ENCODE measurements around the gene TMPRSS6.

Gene TMPRSS6

GRCh38 chr22:37090920-37091695 is 18.4 kb downstream of the TMPRSS6 start:
- FAIRE-seq (no peak), DNase-seq (ENCODE audit: insufficient read length, low spot score) (no peak)
- TF ChIP-seq, protein P1, sequence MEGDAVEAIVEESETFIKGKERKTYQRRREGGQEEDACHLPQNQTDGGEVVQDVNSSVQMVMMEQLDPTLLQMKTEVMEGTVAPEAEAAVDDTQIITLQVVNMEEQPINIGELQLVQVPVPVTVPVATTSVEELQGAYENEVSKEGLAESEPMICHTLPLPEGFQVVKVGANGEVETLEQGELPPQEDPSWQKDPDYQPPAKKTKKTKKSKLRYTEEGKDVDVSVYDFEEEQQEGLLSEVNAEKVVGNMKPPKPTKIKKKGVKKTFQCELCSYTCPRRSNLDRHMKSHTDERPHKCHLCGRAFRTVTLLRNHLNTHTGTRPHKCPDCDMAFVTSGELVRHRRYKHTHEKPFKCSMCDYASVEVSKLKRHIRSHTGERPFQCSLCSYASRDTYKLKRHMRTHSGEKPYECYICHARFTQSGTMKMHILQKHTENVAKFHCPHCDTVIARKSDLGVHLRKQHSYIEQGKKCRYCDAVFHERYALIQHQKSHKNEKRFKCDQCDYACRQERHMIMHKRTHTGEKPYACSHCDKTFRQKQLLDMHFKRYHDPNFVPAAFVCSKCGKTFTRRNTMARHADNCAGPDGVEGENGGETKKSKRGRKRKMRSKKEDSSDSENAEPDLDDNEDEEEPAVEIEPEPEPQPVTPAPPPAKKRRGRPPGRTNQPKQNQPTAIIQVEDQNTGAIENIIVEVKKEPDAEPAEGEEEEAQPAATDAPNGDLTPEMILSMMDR (IDR thresholded peaks at IDR 0.05; ENCODE audit: insufficient read depth, missing control alignments), result no peak

GRCh38 chr22:37089434-37089833 is 20.1 kb downstream of the TMPRSS6 start:
- TF ChIP-seq, protein P1 (IDR thresholded peaks at IDR 0.05; ENCODE audit: insufficient read depth, missing control alignments), result no peak
- DNase-seq (ENCODE audit: insufficient read length, low spot score) (no peak), FAIRE-seq (no peak)

DNA sequence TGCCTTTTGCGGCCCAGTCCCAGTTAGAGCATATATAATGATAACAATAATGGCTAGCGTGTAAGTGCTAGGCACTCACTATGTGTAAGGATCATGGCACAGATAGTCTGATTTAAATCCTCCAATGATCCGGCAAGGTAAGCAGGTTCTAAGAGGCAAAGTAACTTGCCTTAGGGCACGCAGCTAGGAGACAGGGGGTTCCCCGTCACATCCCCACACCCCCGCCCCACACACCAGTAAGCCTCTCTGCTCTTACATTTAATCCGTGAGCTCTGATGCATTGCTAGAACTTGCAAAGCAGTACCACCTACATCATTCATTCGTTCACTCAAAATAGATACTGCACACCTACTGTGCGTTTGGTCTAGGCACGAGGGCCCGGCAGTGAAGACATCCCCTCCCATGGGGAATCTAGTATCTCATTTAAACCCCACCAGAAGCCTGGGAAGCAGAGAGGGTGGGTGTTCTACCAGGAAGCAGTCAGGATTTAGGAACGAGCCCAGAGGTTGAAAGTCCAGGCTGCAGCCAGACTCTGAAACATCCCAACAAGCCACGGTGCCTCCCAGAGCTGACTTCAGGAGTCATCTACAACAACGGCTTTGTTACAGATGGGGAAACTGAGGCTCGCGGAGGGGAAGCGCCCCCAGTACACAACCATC is 20.6 kb downstream of the TMPRSS6 start:
- no peak for FAIRE-seq
- TF ChIP-seq, protein P1 (IDR thresholded peaks at IDR 0.05; ENCODE audit: insufficient read depth, missing control alignments), result no peak
- no peak for DNase-seq (ENCODE audit: insufficient read length, low spot score)

GRCh38 chr22:37088108-37088605 is 21.4 kb downstream of the TMPRSS6 start:
- no peak for FAIRE-seq
- TF ChIP-seq, protein P1 (IDR thresholded peaks at IDR 0.05; ENCODE audit: insufficient read depth, missing control alignments), result no peak
- DNase-seq (ENCODE audit: insufficient read length, low spot score), result no peak

- TF ChIP-seq, protein P1 (IDR thresholded peaks at IDR 0.05; ENCODE audit: insufficient read depth, missing control alignments), result no peak
Observed at GRCh38 chr22:37086184-37086583, 23.3 kb downstream of the TMPRSS6 start.

DNA sequence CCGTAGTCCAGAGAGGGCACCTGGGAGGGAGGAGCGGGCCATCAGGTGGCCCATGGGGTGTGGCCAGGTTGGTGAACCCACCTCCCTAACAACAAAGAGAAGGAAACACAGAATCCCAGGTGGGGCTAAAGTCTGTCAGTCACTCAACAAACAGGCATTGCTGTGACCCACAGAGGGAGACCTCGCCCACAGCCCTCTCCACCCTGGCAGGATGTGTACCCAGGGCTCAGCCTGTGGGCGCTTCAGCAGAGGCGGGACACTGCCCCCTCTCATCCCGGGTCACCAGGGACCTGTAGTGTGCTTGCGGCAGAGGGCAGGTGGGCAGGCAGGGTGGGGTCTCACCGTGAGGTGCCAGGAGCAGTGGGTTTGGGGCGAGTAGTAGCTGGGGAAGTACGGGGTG is 25.1 kb downstream of the TMPRSS6 start:
- no peak for FAIRE-seq
- DNase-seq (ENCODE audit: insufficient read length, low spot score), result no peak
- TF ChIP-seq, protein P1 (IDR thresholded peaks at IDR 0.05; ENCODE audit: insufficient read depth, missing control alignments), result no peak

More at GRCh38 chr22:37086184-37086583, 23.3 kb downstream of the TMPRSS6 start:
- DNase-seq (ENCODE audit: insufficient read length, low spot score) (no peak), FAIRE-seq (no peak)

DNA sequence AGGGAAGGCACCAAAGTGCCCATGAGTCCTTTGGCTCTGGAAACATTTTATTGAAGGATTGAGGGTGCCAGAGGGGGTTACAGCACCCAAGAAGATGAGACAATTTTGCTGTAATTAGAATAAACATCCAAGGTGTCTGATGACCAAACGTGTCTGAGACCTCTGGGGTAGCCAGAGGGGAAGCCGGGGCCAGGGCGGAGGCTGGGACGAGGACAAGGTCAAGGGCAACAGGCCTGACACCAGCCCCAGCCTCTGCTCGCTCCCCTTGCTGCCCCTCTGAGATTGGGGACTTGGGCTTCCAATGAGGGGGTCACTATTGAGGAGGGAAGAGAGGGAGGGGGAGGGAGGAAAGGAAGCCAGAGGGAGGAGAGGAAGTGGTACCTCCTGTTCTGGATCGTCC is 25.6 kb downstream of the TMPRSS6 start:
- FAIRE-seq (no peak), DNase-seq (ENCODE audit: insufficient read length, low spot score) (no peak)
- TF ChIP-seq, protein P1 (IDR thresholded peaks at IDR 0.05; ENCODE audit: insufficient read depth, missing control alignments), result no peak
